T-helper 17 cell (primary cell): ENCODE data around the gene STK36. TPM values are rescaled to one million over a fixed set of nuclear protein-coding genes. Genes with fewer than 3 reads are reported as not detected.

Experiments
- total RNA-seq, 4 donors: library from RNA in 2 of 4; stranded (reverse) in 2 of 4; gene quantifications; one replicate each; pipeline ENCODE4 v1.2.3 and lab custom pipeline; 2022 to 2026

The STK36 gene
- total RNA-seq, 2 donors from 2014 or later: 14.2 to 21.0 TPM

Other genes with a start within 250 kb of the STK36 start
- 10 to 100 TPM; 18.7 to 27.7 TPM for gene USP37, start 103.7 kb upstream of the STK36 start, total RNA-seq
- 10 to 100 TPM; 72.8 to 74.4 TPM for gene CNOT9, start 103.2 kb upstream of the STK36 start, total RNA-seq
- under 1 TPM; 0.85 to 0.91 TPM for gene PLCD4, start 64.2 kb upstream of the STK36 start, total RNA-seq
- 10 to 100 TPM; 55.0 to 55.6 TPM for gene ZNF142, start 12.5 kb upstream of the STK36 start, total RNA-seq
- gene BCS1L, start 12.4 kb upstream of the STK36 start, total RNA-seq: 10 to 100 TPM; 24.1 to 31.8 TPM
- gene RNF25, start 84 bp upstream of the STK36 start, total RNA-seq: 10 to 100 TPM; 13.4 to 18.3 TPM
- gene TTLL4, start 38.7 kb downstream of the STK36 start, total RNA-seq: 10 to 100 TPM; 21.1 to 21.2 TPM
- gene CYP27A1, start 110.1 kb downstream of the STK36 start, total RNA-seq: under 1 TPM; 0.39 to 0.52 TPM
- gene PRKAG3, start 159.7 kb downstream of the STK36 start, total RNA-seq: not detected
- not detected for gene WNT6, start 187.7 kb downstream of the STK36 start, total RNA-seq
- gene WNT10A, start 208.8 kb downstream of the STK36 start, total RNA-seq: 10 to 100 TPM in 1 of 2 donors, 1 to 10 TPM in 1; 5.5 to 14.4 TPM